Kidney (tissue), 14 donors: Measurements from ENCODE around the gene TEX26. TPM values are rescaled to one million over a fixed set of nuclear protein-coding genes. Genes with fewer than 3 reads are reported as not detected.
A peak's percentile ranks its signal among the peaks of the same experiment; 100 is the strongest.

Experiments used
- DNase-seq, 5 donors: peaks; one replicate each; pipeline ENCODE4 v3.0.0-alpha.2; 2013 to 2020
- FAIRE-seq: peaks from 2 replicates; lab custom pipeline; 2012; peaks lifted over from hg19 to GRCh38; lab: Jason Lieb, UNC
- H3K27ac ChIP-seq, 2 donors: one replicate each; pipeline ENCODE4 v1.7.0; 2013; ENCODE audit warnings: low read depth in 2 of 2, low read length in 2 of 2, inconsistent platforms in 1 of 2
- H3K27me3 ChIP-seq: one replicate; pipeline ENCODE4 v1.7.1; 2013; ENCODE audit warnings: low read length, inconsistent platforms; ENCODE audit not compliant: control insufficient read depth, insufficient read depth
- H3K36me3 ChIP-seq, 3 donors: one replicate each; pipeline versions ENCODE4 v1.7.0 to v1.7.1; 2013; ENCODE audit warnings: low read length in 3 of 3, control low read depth in 1 of 3, inconsistent platforms in 1 of 3; ENCODE audit not compliant: insufficient read depth in 3 of 3, control insufficient read depth in 2 of 3
- H3K4me1 ChIP-seq, 3 donors: one replicate each; pipeline versions ENCODE4 v1.7.0 to v1.7.1; 2013; ENCODE audit warnings: low read length in 3 of 3, inconsistent platforms in 1 of 3, low read depth in 1 of 3; ENCODE audit not compliant: control insufficient read depth in 2 of 3, insufficient read depth in 2 of 3
- H3K4me3 ChIP-seq, 3 donors: one replicate each; pipeline versions ENCODE4 v1.7.0 to v1.8.1; 2013; ENCODE audit warnings: low read length in 3 of 3, control low read depth in 1 of 3, inconsistent platforms in 1 of 3
- H3K9ac ChIP-seq, 3 donors: one replicate each; pipeline versions ENCODE4 v1.7.0 to v1.7.1; 2013; ENCODE audit warnings: low read length in 3 of 3, control low read depth in 1 of 3, inconsistent platforms in 1 of 3
- H3K9me3 ChIP-seq, 3 donors: one replicate each; pipeline versions ENCODE4 v1.7.0 to v1.7.1; 2013; ENCODE audit warnings: low read length in 3 of 3, control low read depth in 1 of 3, inconsistent platforms in 1 of 3; ENCODE audit not compliant: control insufficient read depth in 2 of 3, insufficient read depth in 1 of 3
- intact Hi-C: fragments of 100-400 bp; cut with DNase I; formaldehyde crosslinking; loops from one replicate; pipeline ENCODE4 v1.11.1; 2022
- polyA plus RNA-seq: library from polyadenylated mRNA; stranded (reverse); fragments of 350-450 nt; fragmentation: Illumina TruSeq; extraction: RNeasy Lipid Tissue Mini Kit (QIAGEN cat#74804); gene quantifications from one replicate; pipeline ENCODE4 v1.2.3, GENCODE V29; 2014; ENCODE audit warnings: low read depth, low replicate concordance; ENCODE audit not compliant: insufficient read depth
- total RNA-seq: library from RNA; stranded (reverse); fragmentation: NEBNext Ultra II Directional; extraction: Animal tissue kit (Norgen Biotek cat#: 25700); gene quantifications from one replicate; pipeline ENCODE4 v1.2.1, GENCODE V29; 2021
- TF ChIP-seq, protein P1 (sequence below): IDR thresholded peaks from 3 replicates; pipeline ENCODE4 v1.5.1; 2012; ENCODE audit warnings: mild to moderate bottlenecking, moderate library complexity, borderline replicate concordance; ENCODE audit not compliant: insufficient read depth; ENCODE audit errors: extremely low read depth
- donor health status: control.
- donor health status: control.
- donor health status: control.
- donor health status: control.
- donor health status: control.
- donor health status: DM: yes; HTN: yes; CAD: no.
- donor health status: Normal renal cell carcinoma (clear cell type).

TEX26 gene
- total and polyA plus RNA-seq, 2 donors from 2014 or later, result not detected

DNA sequence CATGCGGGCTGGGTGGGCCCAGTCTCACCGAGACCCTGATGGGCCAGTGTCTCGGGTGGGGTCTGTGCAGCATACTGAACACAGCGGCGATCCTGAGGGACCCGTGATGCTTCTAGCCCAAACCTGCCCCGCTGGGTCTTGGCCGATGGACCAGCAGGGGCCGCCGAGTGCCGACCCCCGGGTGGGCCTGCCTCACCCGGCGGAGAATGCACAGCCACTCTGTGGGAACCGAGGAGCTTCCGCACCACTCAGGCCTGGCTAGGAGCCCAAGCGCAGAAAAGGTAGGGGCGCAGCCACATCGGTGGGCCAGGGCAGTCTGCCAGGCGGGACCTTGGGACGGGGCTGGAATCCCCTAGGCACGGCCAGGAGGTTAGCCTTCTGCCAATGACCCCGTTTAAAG lies 72.6 kb downstream of the TEX26 start:
- no peaks in the 10 kb centered on the region for H3K36me3 ChIP-seq
- no peaks in the 10 kb centered on the region for H3K27me3 ChIP-seq
- intact Hi-C loops, result no loop called here
- DNase-seq (peak in 1 of 5 donors; percentile 64), FAIRE-seq (no peak)
- TF ChIP-seq, protein P1, sequence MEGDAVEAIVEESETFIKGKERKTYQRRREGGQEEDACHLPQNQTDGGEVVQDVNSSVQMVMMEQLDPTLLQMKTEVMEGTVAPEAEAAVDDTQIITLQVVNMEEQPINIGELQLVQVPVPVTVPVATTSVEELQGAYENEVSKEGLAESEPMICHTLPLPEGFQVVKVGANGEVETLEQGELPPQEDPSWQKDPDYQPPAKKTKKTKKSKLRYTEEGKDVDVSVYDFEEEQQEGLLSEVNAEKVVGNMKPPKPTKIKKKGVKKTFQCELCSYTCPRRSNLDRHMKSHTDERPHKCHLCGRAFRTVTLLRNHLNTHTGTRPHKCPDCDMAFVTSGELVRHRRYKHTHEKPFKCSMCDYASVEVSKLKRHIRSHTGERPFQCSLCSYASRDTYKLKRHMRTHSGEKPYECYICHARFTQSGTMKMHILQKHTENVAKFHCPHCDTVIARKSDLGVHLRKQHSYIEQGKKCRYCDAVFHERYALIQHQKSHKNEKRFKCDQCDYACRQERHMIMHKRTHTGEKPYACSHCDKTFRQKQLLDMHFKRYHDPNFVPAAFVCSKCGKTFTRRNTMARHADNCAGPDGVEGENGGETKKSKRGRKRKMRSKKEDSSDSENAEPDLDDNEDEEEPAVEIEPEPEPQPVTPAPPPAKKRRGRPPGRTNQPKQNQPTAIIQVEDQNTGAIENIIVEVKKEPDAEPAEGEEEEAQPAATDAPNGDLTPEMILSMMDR, result no peak
- no peak overlapping the region for H3K27ac ChIP-seq
- H3K9ac ChIP-seq, result no peak overlapping the region
- H3K4me3 ChIP-seq, result no peak overlapping the region
- H3K9me3 ChIP-seq, result no peaks in the 10 kb centered on the region
- H3K4me1 ChIP-seq, result no peaks in the 10 kb centered on the region

DNA sequence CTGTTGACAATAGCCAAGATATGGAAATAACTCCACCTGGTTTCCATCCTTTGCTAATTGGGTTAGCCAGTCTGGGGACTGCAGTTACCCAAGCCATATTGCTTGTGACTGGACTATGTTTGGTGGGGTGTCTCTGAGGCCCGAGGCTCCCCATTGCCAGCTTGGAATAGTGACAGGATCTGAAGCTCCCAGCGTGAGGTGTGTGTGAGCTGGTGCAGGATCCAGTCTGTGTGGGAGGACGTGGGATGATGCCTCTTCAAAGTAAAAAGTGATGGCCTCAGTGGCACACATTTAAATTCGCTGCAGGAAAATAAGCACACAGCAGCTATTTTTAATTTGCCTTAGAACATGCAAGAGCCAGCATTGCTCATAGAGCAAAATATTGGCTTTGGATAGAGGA lies 75.0 kb downstream of the TEX26 start:
- H3K36me3 ChIP-seq, result no peaks in the 10 kb centered on the region
- intact Hi-C loops, result no loop called here
- no peak overlapping the region for H3K27ac ChIP-seq
- no peaks in the 10 kb centered on the region for H3K9me3 ChIP-seq
- no peaks in the 10 kb centered on the region for H3K4me1 ChIP-seq
- DNase-seq (no peak), FAIRE-seq (no peak)
- TF ChIP-seq, protein P1, result no peak
- H3K4me3 ChIP-seq, result no peak overlapping the region
- no peaks in the 10 kb centered on the region for H3K27me3 ChIP-seq
- H3K9ac ChIP-seq, result no peak overlapping the region

DNA sequence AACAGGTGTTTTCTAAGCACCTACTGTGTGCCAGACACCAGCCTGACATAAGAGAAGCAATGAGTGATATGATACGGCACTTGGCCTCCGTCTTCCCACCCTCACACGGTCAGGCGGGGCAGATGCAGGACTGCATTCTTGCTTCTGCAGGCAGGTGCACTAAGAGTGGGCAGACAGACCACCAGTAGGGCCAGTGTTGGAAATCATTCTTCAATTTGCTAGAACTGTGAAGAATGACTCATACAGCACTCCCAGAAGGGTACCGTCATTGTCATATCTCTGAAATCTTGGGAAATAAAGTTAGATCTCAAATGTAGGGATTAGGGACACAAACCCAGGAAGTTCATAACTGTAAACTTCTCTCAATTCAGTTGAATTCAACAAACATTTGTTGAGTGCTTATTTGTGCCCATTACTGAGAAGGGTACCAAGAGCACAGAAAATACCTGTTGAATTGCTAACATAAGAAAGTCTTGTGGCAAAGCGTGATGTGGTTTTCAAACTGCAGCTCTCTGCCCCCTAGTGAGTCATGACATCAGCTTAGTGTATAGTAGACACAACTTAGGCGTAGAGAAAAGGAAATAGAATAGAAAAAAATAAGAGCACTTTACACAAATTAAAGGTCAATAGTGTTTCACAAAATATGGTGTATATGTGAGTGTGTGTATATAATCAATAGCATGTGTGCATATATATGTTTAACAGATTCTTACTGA lies 76.1 kb downstream of the TEX26 start:
- Histone ChIP-seq H3K27ac (no peak overlapping the region), H3K9me3 (no peaks in the 10 kb centered on the region), H3K27me3 (no peaks in the 10 kb centered on the region), H3K9ac (no peak overlapping the region), H3K4me1 (no peaks in the 10 kb centered on the region), H3K4me3 (no peak overlapping the region), H3K36me3 (no peaks in the 10 kb centered on the region)
- no peak for FAIRE-seq
- TF ChIP-seq, protein P1, result no peak
- intact Hi-C loops, result no loop called here
- DNase-seq, result no peak
